ENCODE data around the gene ZNF101.

GRCh38 chr19:19657397-19657783 lies 11.2 kb upstream of the ZNF101 start:
- TF ChIP-seq CTCF (IDR thresholded peaks at IDR 0.05) (no peak), POLR2A (IDR thresholded peaks at IDR 0.05) (no peak)
